LNCaP clone FGC (cell line): ENCODE measurements around the gene FBLN1.

Experiments
- DNase-seq: peaks from one replicate; pipeline ENCODE4 v3.0.0-alpha.2; 2011; ENCODE audit warnings: low read depth
- H3K4me3 ChIP-seq: 2 replicates; pipeline ENCODE4 v1.5.1; 2011; ENCODE audit warnings: mild to moderate bottlenecking, low read depth, low read length, control low read depth
- CTCF ChIP-seq: IDR thresholded peaks from 2 replicates; pipeline ENCODE4 v1.5.1; 2012; ENCODE audit warnings: mild to moderate bottlenecking; ENCODE audit not compliant: control insufficient read depth, insufficient read depth; ENCODE audit errors: extremely low read depth

Gene FBLN1

GRCh38 chr22:45565171-45565570 lies 62.5 kb downstream of the FBLN1 start:
- no peak overlapping the region for H3K4me3 ChIP-seq
- TF ChIP-seq CTCF = no peak
- no peak for DNase-seq

- no peak for TF ChIP-seq CTCF
- DNase-seq = no peak
- no peak overlapping the region for H3K4me3 ChIP-seq
These were observed 63.3 kb downstream of the FBLN1 start for GRCh38 chr22:45565973-45566372.

- TF ChIP-seq CTCF = no peak
- no peak overlapping the region for H3K4me3 ChIP-seq
- no peak for DNase-seq
These were observed 65.5 kb downstream of the FBLN1 start for GRCh38 chr22:45568213-45568612.

GRCh38 chr22:45571089-45571488 lies 68.4 kb downstream of the FBLN1 start:
- H3K4me3 ChIP-seq = no peak overlapping the region
- DNase-seq = no peak
- TF ChIP-seq CTCF = no peak

- no peak for TF ChIP-seq CTCF
- H3K4me3 ChIP-seq = no peak overlapping the region
- DNase-seq = peak; percentile 54
These were observed 69.8 kb downstream of the FBLN1 start for GRCh38 chr22:45572444-45572843.

- H3K4me3 ChIP-seq = no peak overlapping the region
- TF ChIP-seq CTCF = no peak
These were observed 71.5 kb downstream of the FBLN1 start for GRCh38 chr22:45574069-45574703.

GRCh38 chr22:45575173-45575572 lies 72.5 kb downstream of the FBLN1 start:
- TF ChIP-seq CTCF = no peak
- H3K4me3 ChIP-seq = no peak overlapping the region
- no peak for DNase-seq

More at GRCh38 chr22:45574069-45574703, 71.5 kb downstream of the FBLN1 start:
- no peak for DNase-seq
